Retinal pigment epithelial cell (primary cell): ENCODE results near the gene SPATS1.

ENCODE experiments used
- DNase-seq: peaks from one replicate; pipeline ENCODE4 v3.0.0-alpha.2; 2010; ENCODE audit warnings: low read depth
- H3K4me3 ChIP-seq: 2 replicates; pipeline ENCODE4 v1.5.1; 2011; ENCODE audit warnings: mild to moderate bottlenecking, low read length, control low read depth, moderate library complexity
- TF ChIP-seq, protein P1 (sequence below): conservative IDR thresholded peaks from 2 replicates; pipeline ENCODE4 v1.5.1; 2011; ENCODE audit warnings: low read depth, low read length, control low read depth, inconsistent platforms

The SPATS1 gene

DNA sequence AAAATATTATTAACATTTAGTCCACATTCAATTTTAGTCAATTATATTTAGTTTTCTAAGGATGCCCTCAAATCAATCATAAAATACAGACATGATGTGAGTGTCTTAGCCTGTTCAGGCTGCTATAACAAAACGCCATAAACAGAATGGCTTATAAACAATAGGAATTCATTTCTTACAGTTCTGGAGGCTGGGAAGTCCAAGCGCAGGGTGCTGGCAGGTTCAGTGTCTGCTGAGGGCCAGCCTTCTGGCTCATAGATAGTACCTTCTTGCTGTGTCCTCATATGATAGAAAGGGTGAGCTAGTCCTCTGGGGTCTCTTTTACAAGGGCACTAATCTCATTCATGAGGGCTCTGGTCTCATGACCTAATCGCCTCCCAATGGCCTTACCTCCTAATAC lies 35.0 kb downstream of the SPATS1 start:
- TF ChIP-seq, protein P1, sequence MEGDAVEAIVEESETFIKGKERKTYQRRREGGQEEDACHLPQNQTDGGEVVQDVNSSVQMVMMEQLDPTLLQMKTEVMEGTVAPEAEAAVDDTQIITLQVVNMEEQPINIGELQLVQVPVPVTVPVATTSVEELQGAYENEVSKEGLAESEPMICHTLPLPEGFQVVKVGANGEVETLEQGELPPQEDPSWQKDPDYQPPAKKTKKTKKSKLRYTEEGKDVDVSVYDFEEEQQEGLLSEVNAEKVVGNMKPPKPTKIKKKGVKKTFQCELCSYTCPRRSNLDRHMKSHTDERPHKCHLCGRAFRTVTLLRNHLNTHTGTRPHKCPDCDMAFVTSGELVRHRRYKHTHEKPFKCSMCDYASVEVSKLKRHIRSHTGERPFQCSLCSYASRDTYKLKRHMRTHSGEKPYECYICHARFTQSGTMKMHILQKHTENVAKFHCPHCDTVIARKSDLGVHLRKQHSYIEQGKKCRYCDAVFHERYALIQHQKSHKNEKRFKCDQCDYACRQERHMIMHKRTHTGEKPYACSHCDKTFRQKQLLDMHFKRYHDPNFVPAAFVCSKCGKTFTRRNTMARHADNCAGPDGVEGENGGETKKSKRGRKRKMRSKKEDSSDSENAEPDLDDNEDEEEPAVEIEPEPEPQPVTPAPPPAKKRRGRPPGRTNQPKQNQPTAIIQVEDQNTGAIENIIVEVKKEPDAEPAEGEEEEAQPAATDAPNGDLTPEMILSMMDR, result no peak
- DNase-seq, result no peak
- H3K4me3 ChIP-seq, result no peak overlapping the region

DNA sequence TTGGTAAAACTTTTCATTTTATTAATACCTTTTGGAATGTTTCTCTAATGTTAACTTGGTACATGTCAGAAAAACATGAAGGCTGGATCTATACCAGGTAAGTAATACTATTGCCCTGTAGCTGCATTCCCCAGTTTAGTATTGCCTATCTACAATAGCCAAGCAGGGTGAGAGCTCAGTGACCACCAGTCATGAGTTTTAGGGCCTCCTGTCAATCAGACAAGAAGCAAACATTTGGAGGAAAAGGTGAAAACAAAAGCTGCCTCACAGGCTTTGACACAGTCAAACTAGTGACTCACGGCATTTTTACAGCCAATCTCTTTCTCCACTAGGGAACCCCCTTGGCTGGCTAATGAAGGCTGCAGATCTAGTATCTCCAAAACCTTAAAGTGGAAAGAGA lies 35.5 kb downstream of the SPATS1 start:
- no peak for DNase-seq
- no peak overlapping the region for H3K4me3 ChIP-seq
- TF ChIP-seq, protein P1, result no peak

DNA sequence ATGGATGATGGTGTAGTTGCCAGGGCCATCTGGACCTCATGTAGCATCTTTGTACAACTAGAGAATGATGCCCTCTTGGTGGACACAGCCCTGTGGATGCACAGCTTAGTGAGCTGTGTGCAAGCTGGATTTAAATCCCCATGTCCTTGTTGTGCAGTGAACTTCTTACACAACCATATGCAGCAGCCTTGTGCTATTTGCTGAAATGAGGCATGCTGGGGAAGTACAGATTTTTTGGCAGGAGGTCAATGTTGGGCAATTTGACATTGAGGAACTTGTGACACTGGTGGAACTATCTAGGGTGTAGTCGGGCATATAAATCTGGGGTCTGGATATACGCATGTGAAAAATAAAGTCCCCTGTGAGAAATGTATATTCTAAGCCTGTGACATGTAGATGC lies 39.3 kb downstream of the SPATS1 start:
- no peak for DNase-seq
- no peak overlapping the region for H3K4me3 ChIP-seq
- TF ChIP-seq, protein P1, result no peak

DNA sequence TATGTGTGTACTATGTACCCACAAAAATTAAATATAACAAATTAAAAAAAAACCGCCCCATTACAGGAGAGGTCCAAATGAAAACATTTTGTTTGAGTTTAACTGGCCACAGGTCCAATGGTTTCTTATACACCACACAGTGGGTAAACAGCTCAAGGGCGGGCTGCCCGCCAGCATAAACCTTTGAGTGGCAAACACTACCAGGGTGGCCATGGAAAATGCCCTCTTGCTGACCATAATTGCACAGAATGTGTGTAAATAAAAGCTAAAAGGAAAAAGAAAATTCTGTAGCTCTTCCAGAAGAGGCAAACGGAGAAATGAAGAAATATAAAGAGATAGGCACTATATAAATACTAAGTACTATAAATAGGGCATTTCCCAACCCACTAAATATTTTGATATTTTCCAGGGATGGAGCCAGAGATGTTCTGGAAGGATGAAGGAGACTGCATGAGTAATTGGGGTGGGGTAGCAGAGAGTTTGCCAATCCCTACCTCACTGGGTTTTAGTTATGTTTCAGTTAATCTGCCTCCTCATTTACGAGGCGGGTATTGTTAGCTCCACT lies 44.0 kb downstream of the SPATS1 start:
- peak overlapping the region; percentile 86 for H3K4me3 ChIP-seq
- TF ChIP-seq, protein P1, result no peak
- no peak for DNase-seq

DNA sequence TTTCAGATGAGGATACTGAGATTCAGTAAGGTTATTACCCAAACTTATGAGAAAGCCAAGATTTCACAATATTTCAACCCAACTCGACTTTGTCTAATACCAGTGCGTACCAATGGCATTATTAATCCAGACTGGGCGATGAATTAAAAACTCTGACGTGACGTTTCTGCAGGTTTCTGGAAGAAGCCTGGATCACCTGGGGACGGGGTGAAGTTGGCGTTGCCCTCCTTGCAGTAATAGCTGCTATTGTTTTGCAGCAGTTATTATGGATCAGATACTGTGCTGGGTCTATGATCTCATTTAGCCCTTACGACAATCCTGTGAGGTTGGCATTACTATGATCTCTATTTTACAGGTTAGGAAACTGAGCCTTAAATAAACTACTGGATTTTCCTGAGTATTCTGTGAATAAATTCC lies 44.5 kb downstream of the SPATS1 start:
- DNase-seq, result peak; percentile 23
- TF ChIP-seq, protein P1, result no peak
- H3K4me3 ChIP-seq, result peak overlapping the region; percentile 86

DNA sequence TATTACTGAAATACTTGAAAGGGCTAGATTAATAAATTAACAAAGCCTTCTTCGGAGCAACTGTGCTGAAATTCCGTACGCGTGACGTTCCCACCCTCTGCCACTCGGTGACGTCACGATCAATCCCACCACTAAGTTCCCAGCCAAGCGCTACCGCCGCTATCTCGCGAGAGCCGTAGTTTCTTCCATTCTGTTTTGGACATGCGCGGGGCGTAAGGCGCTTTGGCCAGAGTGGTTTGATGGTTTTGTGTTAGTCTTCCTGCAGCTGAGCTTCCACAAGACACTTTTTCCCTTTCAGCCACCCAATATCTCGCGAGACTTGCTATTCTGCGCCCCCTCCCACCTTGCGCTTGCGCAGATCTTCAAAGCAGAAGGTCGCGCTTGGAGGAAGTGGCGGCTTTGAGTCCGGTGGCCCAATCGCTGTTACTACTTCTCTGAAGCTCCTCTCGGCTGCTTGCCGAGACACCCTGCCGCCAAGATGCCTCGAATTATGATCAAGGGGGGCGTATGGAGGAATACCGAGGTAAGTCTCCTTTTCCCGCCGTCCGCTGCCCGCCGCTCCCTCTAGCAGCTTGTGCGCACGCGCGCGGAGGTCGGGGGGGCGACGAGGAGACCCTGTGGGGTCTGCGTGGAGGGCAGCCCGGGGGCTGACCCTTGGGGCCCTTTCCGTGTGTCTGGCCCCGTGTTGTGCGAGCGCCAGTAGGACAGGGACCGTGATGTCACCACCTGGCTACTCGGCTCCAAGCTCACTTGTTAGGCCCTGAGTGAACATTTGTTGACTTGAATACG lies 45.1 kb downstream of the SPATS1 start, which contains the start of gene CDC5L:
TSS of gene CDC5L (plus strand) at position 361 of the 789 bp plus-strand sequence. CDS start at position 479, 118 bp downstream.
- TF ChIP-seq, protein P1, result no peak
- H3K4me3 ChIP-seq, result peak within 1 kb of the TSS; percentile 86
- DNase-seq, result peak; percentile 98

DNA sequence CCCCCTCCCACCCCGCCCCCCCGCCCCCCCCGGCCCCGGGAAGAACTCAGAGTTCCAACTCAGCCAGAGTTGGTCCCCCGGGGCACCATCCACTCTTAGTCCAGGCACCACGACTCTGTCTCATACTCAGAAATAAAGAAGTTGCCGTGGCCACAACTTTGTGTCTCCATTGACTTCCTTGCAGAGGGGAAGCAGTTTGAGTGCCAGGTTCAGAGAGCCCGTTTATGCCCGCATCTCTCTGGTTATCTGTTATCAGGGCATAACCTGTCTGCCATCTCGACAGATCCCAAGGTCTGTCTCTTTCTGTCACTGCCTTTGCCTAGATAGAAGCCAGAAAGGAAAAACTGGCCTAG lies 45.7 kb downstream of the SPATS1 start:
- no peak for DNase-seq
- TF ChIP-seq, protein P1, result no peak
- H3K4me3 ChIP-seq, result peak overlapping the region; percentile 86
